PFSK-1 (cell line): ENCODE measurements around the gene CC2D1A.

Source experiments
- POLR2AphosphoS5 ChIP-seq: IDR thresholded peaks from 2 replicates; pipeline ENCODE4 v1.6.1; 2012; ENCODE audit warnings: low read depth, mild to moderate bottlenecking, control low read depth, low read length, moderate library complexity
- TAF1 ChIP-seq: IDR thresholded peaks from 2 replicates; pipeline ENCODE4 v1.6.1; 2012; ENCODE audit warnings: low read length, control low read depth, borderline replicate concordance; ENCODE audit not compliant: insufficient read depth
- TF ChIP-seq, protein P1 (sequence below), 2 experiments: IDR thresholded peaks; 2 replicates each; pipeline versions ENCODE4 v1.6.1 to v1.8.0; 2011 to 2012; ENCODE audit warnings: low read depth in 2 of 2, low read length in 2 of 2, control low read depth in 1 of 2, inconsistent platforms in 1 of 2, mild to moderate bottlenecking in 1 of 2, moderate library complexity in 1 of 2; ENCODE audit not compliant: insufficient read depth in 1 of 2

DNA sequence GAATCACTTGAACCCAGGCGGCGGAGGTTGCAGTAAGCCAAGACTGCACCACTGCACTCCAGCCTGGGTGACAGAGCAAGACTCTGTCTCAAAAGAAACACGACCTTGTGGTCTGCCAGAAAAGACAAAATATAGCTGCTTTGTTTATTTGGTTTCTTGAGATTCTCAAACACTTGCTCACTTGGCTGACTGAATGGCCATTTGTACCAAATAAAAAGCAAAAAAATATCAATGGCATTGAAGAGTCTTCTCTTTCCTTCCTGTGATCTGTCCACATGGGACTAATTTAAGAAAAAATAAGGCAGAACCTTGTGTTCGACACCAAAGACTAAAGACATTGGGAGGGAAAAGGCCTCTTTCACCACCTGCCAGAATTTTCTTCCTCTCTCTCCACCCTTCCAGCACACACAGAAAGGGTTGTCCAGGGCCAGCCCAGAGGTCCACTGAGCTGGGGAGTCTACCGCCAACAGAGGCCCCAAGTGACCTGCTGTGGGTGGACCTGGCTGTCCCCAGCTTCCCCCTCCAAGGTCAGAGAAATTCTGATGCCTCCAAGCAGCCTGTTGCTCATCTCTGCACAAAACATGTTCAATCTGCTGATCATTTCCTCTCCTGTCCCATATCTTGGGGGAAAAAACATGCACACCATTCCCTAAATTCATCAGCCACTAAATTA is 6.0 kb upstream of the CC2D1A start:
- TF ChIP-seq, protein P1, sequence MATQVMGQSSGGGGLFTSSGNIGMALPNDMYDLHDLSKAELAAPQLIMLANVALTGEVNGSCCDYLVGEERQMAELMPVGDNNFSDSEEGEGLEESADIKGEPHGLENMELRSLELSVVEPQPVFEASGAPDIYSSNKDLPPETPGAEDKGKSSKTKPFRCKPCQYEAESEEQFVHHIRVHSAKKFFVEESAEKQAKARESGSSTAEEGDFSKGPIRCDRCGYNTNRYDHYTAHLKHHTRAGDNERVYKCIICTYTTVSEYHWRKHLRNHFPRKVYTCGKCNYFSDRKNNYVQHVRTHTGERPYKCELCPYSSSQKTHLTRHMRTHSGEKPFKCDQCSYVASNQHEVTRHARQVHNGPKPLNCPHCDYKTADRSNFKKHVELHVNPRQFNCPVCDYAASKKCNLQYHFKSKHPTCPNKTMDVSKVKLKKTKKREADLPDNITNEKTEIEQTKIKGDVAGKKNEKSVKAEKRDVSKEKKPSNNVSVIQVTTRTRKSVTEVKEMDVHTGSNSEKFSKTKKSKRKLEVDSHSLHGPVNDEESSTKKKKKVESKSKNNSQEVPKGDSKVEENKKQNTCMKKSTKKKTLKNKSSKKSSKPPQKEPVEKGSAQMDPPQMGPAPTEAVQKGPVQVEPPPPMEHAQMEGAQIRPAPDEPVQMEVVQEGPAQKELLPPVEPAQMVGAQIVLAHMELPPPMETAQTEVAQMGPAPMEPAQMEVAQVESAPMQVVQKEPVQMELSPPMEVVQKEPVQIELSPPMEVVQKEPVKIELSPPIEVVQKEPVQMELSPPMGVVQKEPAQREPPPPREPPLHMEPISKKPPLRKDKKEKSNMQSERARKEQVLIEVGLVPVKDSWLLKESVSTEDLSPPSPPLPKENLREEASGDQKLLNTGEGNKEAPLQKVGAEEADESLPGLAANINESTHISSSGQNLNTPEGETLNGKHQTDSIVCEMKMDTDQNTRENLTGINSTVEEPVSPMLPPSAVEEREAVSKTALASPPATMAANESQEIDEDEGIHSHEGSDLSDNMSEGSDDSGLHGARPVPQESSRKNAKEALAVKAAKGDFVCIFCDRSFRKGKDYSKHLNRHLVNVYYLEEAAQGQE (IDR thresholded peaks at IDR 0.05; ENCODE audit: insufficient read depth in 1 of 2, low read depth in 2 of 2, low read length in 2 of 2), result no peak
- TF ChIP-seq POLR2AphosphoS5 (no peak), TAF1 (no peak)
